Measurements from ENCODE around the gene DIPK1B. TPM values are rescaled to one million over a fixed set of nuclear protein-coding genes. Genes with fewer than 3 reads are reported as not detected.

The DIPK1B gene
- total RNA-seq, 1 donor from 2014 or later, result 60.5 TPM

DNA sequence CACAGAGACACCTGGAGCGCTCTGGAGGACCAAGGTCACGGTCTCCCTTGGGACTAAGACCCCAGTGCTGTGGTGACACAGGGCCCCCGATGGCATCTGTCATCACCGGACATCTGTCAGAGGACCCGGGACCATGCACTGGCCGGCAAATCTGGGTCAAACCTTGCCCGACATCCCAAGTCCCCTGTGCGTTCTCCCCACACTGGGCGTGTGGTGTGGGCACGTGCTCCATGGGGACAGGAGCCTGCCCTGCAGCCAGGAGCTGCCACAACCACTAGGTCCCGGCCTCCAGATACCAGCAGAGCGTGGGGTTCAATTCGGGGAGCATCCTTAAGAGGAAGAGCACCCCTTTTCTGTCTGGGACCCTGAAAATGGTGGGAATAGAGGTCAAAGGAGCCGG, 28.6 kb upstream of the DIPK1B start:
- Mint-ChIP-seq H3K36me3 (no peaks in the 10 kb centered on the region), H3K9me3 (no peaks in the 10 kb centered on the region), H3K27ac (no peak overlapping the region), H3K4me3 (no peak overlapping the region), H3K27me3 (ENCODE audit: low read depth) (no peaks in the 10 kb centered on the region), H3K4me1 (peaks cover 7% of the 10 kb centered on the region)
- no peak for DNase-seq (ENCODE audit: low spot score in 2 of 2, unreplicated experiment in 2 of 2)
- TF ChIP-seq, protein P1, sequence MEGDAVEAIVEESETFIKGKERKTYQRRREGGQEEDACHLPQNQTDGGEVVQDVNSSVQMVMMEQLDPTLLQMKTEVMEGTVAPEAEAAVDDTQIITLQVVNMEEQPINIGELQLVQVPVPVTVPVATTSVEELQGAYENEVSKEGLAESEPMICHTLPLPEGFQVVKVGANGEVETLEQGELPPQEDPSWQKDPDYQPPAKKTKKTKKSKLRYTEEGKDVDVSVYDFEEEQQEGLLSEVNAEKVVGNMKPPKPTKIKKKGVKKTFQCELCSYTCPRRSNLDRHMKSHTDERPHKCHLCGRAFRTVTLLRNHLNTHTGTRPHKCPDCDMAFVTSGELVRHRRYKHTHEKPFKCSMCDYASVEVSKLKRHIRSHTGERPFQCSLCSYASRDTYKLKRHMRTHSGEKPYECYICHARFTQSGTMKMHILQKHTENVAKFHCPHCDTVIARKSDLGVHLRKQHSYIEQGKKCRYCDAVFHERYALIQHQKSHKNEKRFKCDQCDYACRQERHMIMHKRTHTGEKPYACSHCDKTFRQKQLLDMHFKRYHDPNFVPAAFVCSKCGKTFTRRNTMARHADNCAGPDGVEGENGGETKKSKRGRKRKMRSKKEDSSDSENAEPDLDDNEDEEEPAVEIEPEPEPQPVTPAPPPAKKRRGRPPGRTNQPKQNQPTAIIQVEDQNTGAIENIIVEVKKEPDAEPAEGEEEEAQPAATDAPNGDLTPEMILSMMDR (IDR thresholded peaks at IDR 0.05; ENCODE audit: unreplicated experiment), result no peak

DNA sequence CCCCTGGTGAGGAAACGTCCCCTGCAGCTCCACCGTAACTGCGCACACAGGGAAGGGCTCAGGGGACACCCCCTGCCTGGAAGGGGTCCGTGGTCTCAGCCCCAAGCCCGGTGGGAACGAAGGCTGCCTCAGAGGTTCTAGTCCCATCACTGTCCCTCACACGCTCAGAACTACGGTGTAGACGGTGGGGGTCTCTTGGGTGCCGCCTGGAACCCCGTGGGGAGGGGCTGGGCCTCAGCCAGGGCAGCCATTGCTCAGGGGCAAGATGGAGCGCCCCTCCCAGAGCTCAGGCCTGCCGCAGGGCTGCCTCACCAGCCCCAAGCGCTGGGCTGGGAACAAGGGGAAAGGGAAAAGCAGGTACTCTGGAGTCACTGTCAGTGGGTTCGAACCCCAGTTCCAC, 28.0 kb upstream of the DIPK1B start:
- TF ChIP-seq, protein P1 (IDR thresholded peaks at IDR 0.05; ENCODE audit: unreplicated experiment), result no peak
- Mint-ChIP-seq H3K4me3 (no peak overlapping the region), H3K27ac (no peak overlapping the region), H3K4me1 (peaks cover 7% of the 10 kb centered on the region), H3K36me3 (no peaks in the 10 kb centered on the region), H3K9me3 (no peaks in the 10 kb centered on the region), H3K27me3 (ENCODE audit: low read depth) (no peaks in the 10 kb centered on the region)
- no peak for DNase-seq (ENCODE audit: low spot score in 2 of 2, unreplicated experiment in 2 of 2)

DNA sequence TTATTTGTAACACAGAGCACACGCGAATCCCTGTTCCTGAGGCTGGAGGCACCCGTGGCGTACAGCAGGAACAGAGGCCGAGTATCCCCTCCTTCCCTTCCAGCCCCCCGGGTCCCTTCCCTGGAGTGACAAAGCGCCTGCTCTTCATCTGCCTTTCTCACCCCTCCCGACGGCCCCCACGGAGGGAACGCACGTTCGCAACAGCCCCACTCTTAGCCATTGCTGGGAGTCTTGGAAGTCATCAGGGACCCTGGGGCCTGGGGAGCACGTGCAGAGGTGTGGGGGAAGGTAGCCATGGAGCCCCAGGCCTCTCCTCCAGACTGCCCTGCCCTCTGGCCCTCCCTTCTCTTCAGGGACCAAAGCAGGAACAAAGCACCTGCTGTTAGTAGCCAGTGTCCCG, 27.6 kb upstream of the DIPK1B start:
- Mint-ChIP-seq H3K4me3 (no peak overlapping the region), H3K9me3 (no peaks in the 10 kb centered on the region), H3K36me3 (no peaks in the 10 kb centered on the region), H3K27me3 (ENCODE audit: low read depth) (no peaks in the 10 kb centered on the region), H3K27ac (no peak overlapping the region), H3K4me1 (peaks cover 7% of the 10 kb centered on the region)
- DNase-seq (ENCODE audit: low spot score in 2 of 2, unreplicated experiment in 2 of 2), result no peak
- TF ChIP-seq, protein P1 (IDR thresholded peaks at IDR 0.05; ENCODE audit: unreplicated experiment), result no peak

DNA sequence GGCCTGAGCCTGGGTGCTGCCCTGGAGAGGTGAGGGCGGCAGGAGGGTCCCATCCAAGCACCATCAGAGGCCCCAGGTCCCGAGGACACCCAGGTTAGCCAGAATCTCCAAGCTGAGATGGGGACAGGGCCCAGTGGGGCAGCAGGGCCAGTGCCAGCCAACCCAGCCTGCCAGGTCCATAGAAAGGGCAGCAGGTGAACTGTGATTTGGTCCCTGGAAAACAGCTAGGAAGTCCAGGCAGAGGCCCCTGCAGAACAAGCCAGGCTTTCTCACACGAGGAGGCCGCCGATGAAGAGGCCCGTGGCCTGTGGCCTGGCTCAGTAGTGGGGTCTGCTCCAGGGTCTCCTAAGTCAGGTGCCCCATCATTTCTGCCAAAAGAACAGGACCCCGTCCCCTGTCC, 27.2 kb upstream of the DIPK1B start:
- no peak for DNase-seq (ENCODE audit: low spot score in 2 of 2, unreplicated experiment in 2 of 2)
- Mint-ChIP-seq H3K9me3 (no peaks in the 10 kb centered on the region), H3K36me3 (no peaks in the 10 kb centered on the region), H3K27me3 (ENCODE audit: low read depth) (no peaks in the 10 kb centered on the region), H3K27ac (no peak overlapping the region), H3K4me3 (no peak overlapping the region), H3K4me1 (peaks cover 7% of the 10 kb centered on the region)
- TF ChIP-seq, protein P1 (IDR thresholded peaks at IDR 0.05; ENCODE audit: unreplicated experiment), result no peak

DNA sequence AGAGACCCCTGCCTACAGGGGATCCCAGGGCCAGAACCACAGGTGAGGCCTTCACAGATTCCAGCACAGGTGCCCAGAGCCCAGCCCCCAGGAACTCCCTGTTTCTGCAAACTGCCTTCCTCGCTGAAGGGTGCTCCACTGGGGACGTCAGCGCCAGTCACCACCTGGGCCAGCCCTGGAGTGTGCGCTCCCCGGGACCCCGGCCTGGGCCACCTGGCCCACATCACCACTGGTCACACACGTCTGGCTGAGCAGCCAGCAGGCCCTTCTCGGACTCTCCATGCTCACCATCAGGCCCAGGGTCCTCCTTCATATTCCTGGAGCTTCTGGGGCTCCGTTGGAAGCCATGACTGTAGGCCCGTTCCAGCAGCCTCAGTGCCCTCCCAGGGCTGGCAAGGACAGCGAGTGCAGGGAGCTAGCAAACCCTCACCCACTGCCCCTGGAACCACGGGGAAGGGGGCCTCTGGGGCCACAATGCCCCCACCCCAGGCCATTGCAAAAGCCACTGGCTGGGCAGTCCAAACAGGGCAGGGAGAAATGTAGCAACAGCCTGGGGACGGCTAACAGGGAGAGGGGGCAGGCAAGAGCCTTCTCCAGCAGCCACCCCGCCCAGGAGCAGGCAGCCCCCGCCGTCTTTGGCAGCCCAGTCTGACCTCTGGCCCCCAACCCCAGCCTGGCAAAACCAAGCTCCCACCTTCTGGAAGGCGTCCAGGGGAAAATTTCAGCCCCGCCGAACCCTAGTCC, 26.4 kb upstream of the DIPK1B start:
- peak overlapping the region; percentile 75 for H3K4me3 Mint-ChIP-seq

More for the DNA sequence above, 26.4 kb upstream of the DIPK1B start:
- peak overlapping the region; percentile 78 for H3K27ac Mint-ChIP-seq
- TF ChIP-seq, protein P1 (IDR thresholded peaks at IDR 0.05; ENCODE audit: unreplicated experiment), result no peak
- no peaks in the 10 kb centered on the region for H3K9me3 Mint-ChIP-seq
- DNase-seq (ENCODE audit: low spot score in 2 of 2, unreplicated experiment in 2 of 2), result no peak
- no peaks in the 10 kb centered on the region for H3K36me3 Mint-ChIP-seq
- H3K27me3 Mint-ChIP-seq (ENCODE audit: low read depth), result no peaks in the 10 kb centered on the region
- H3K4me1 Mint-ChIP-seq, result peaks cover 7% of the 10 kb centered on the region

Measured in mesothelial cell of epicardium (in vitro differentiated cells).